BLaER1 (cell line): ENCODE data around the gene ZNF536.

ENCODE experiments used
- H3K27ac ChIP-seq: shearing (Covaris generic); formaldehyde crosslinking; 2 replicates; pipeline ENCODE4 v1.8.1; 2022
- H3K27me3 ChIP-seq: shearing (Covaris generic); formaldehyde crosslinking; 2 replicates; pipeline ENCODE4 v1.8.1; 2022
- H3K36me3 ChIP-seq: shearing (Covaris generic); formaldehyde crosslinking; 2 replicates; pipeline ENCODE4 v1.8.1; 2022
- H3K4me1 ChIP-seq: shearing (Covaris generic); formaldehyde crosslinking; 2 replicates; pipeline ENCODE4 v1.8.1; 2022
- H3K4me2 ChIP-seq: shearing (Covaris generic); formaldehyde crosslinking; 2 replicates; pipeline ENCODE4 v1.8.1; 2022
- H3K4me3 ChIP-seq: shearing (Covaris generic); formaldehyde crosslinking; 2 replicates; pipeline ENCODE4 v1.8.1; 2022
- H3K9ac ChIP-seq: shearing (Covaris generic); formaldehyde crosslinking; 2 replicates; pipeline ENCODE4 v1.8.1; 2022
- H3K9me3 ChIP-seq: shearing (Covaris generic); formaldehyde crosslinking; 2 replicates; pipeline ENCODE4 v1.8.1; 2022
- H4K20me1 ChIP-seq: shearing (Covaris generic); formaldehyde crosslinking; 2 replicates; pipeline ENCODE4 v1.8.1; 2022
- Cebpa-rat ChIP-seq: shearing (Covaris generic); IDR thresholded peaks from 2 replicates; pipeline ENCODE4 v1.8.1; 2022

The ZNF536 gene

DNA sequence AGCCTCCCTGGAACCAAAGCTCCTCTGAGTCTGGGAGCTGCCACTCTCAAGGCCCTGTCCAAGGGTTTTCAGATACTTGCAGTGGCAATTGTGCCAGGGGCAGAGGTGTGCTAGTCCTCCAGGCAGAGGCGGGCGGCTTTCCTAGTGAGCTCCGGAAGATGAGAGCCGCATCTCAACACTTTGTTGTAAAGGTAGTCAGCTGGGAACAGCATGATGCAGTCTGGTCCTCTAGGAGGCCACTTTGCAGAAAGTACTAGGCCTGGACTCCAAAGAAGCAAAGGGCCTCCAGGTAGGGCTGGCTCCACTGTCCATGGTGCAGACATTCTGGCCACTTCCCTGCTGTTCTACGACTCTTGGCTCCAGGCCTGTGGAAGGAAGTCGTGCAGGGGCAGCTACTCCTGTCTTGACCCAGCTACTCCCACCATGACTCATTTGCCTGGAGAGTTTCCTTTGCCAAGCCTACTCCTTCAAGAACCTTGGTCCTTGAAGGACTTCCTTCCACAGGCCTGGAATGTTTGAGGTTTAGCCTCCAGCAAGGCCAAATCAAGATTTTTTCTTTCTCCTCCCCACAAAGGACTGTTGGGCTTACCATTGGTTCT is 9.9 kb upstream of the ZNF536 start:
- H3K36me3 ChIP-seq: no peaks in the 10 kb centered on the region
- no peak for TF ChIP-seq Cebpa-rat
- peaks cover 28% of the 10 kb centered on the region for H3K27me3 ChIP-seq
- no peak overlapping the region for H3K27ac ChIP-seq
- H4K20me1 ChIP-seq: no peaks in the 10 kb centered on the region
- H3K4me2 ChIP-seq: no peak overlapping the region
- no peak overlapping the region for H3K9ac ChIP-seq
- H3K4me1 ChIP-seq: peaks cover 13% of the 10 kb centered on the region
- H3K4me3 ChIP-seq: no peak overlapping the region
- no peaks in the 10 kb centered on the region for H3K9me3 ChIP-seq

DNA sequence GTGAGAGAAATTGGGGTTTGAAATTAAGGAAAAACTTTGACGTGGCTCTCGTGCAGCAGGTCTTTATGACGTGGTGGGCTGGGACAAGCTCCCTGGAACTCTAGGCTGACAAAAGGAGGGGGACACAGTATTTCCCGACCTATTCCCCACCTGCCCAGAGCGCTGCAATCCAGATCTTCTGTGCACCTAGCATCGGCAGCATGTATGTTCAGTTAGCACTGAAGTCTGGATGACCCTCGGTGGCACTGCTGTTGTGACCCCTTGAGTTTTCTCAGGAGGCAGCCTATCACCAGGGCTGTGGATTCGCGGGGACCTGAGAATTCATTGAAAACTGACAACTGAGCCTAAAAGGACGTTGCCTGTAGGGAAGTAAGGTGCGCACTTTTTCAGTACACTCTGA is 9.1 kb upstream of the ZNF536 start:
- Histone ChIP-seq H3K4me1 (peaks cover 13% of the 10 kb centered on the region), H3K4me2 (no peak overlapping the region), H3K36me3 (no peaks in the 10 kb centered on the region), H3K9ac (no peak overlapping the region), H3K27me3 (peaks cover 28% of the 10 kb centered on the region), H3K4me3 (no peak overlapping the region), H3K9me3 (no peaks in the 10 kb centered on the region), H3K27ac (no peak overlapping the region), H4K20me1 (no peaks in the 10 kb centered on the region)
- no peak for TF ChIP-seq Cebpa-rat

DNA sequence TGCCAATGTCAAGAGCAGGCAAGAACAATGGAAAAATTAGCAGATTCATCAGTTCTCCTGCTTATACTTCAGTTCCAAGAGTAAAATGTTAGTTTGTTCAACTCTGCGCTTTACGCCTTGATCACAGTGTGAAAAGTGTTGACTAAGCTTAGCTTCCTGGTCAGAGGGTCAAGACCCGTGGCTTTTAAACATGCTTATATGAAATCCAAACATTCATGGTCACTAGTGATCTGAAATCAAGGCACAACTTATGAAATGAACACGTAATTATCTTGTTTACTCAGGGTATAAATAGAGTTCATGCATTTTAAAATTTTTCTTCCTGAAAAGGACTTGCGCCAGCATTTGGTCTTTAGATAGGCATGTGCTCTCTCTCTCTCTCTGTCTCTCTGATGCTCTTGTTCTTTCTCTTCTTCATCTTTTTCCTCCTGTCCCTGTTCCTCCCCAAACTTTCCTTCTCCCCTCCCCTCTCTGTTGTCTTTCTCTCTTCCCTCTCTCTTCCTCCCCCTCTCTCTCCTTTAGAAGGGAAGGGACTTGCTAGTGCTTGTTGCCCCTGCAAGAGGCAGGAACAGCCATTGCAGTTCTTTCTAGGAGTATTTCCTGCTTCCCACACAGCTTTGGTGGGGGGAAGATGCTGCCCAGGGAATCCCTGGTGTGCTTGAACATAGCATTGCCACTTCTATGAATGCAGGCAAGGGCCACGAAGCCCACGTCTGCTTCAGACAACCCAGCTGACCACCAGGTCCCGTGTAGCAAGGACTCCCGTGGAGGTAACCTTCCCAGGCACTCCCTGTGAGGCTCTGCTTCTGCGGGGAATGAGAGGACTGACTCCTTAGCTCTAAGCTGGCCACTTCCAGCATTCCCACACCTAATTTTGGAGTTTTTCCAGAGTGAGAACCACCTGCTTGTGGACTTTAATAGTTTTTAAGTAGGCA is 7.1 kb upstream of the ZNF536 start:
- Histone ChIP-seq H3K27me3 (peaks cover 14% of the 10 kb centered on the region), H3K4me1 (peaks cover 11% of the 10 kb centered on the region), H3K4me2 (no peak overlapping the region), H3K9ac (no peak overlapping the region), H3K27ac (no peak overlapping the region), H4K20me1 (no peaks in the 10 kb centered on the region), H3K9me3 (no peaks in the 10 kb centered on the region), H3K4me3 (no peak overlapping the region), H3K36me3 (no peaks in the 10 kb centered on the region)
- no peak for TF ChIP-seq Cebpa-rat

DNA sequence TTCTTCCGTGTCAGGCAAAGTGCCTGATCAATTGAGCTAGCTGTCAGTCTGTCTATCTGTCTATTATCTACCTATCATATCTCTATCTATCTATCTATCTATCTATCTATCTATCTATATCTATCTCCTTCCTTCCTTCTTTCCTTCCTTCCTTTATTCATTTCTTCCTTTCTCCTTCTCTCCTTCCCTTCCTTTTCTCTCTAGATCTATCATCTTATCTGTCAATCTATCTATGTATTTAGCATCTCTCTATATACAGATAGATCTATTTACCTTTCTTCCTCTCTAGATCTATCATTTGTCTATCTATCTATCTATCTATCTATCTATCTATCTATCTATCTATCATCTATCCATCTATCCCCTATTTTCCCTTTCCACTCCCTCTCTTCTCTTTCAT is 5.9 kb upstream of the ZNF536 start:
- H3K4me3 ChIP-seq: no peak overlapping the region
- peaks cover 3% of the 10 kb centered on the region; the same call in 1 of the 2 replicates for H3K27me3 ChIP-seq
- no peak overlapping the region for H3K27ac ChIP-seq
- no peaks in the 10 kb centered on the region for H3K4me1 ChIP-seq
- H4K20me1 ChIP-seq: no peaks in the 10 kb centered on the region
- no peak overlapping the region for H3K9ac ChIP-seq
- no peak overlapping the region for H3K4me2 ChIP-seq
- no peak for TF ChIP-seq Cebpa-rat
- no peaks in the 10 kb centered on the region for H3K9me3 ChIP-seq
- no peaks in the 10 kb centered on the region for H3K36me3 ChIP-seq

DNA sequence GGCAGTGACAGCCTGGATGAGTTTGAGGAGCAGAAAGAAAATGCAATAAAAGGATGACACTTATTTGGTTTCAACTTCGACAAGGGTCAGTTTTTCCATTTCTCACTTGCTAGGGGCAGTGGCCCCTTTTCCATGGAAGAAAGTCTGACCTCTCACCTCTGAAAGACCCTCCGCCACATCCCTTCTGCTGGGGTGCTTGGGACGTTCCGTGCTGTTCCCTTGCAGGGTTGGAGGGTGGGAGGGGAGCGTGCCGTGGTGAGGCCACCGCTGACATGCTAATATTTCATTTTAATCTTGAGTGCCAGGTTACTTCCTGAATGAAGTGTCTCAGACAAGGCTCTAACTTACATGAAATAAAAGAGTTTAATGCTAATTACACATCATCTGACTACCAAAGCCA is 5.2 kb upstream of the ZNF536 start:
- Histone ChIP-seq H3K4me2 (no peak overlapping the region), H3K36me3 (no peaks in the 10 kb centered on the region), H4K20me1 (no peaks in the 10 kb centered on the region), H3K4me3 (no peak overlapping the region), H3K27ac (no peak overlapping the region), H3K9me3 (no peaks in the 10 kb centered on the region), H3K4me1 (no peaks in the 10 kb centered on the region), H3K27me3 (no peaks in the 10 kb centered on the region), H3K9ac (no peak overlapping the region)
- TF ChIP-seq Cebpa-rat: no peak

DNA sequence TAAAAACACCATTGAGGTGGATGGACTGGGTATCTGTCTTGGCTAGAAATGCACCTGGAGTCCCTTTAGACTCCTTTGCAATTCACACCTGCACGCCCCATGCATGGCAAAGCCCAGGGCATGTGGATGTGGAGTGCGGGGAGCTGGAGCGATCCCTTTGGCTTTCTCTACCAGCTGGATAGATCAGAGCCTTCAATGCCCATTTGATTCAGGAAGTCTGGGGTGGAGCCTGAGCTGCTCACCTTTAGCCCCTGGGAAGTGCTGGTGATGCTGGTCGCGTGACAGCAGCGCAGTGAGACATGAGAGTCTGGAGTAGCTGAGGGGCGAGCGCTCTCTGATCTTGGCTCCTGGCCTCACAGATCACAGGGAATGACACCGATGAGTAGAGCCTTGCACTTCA is 4.8 kb upstream of the ZNF536 start:
- Histone ChIP-seq H3K27me3 (no peaks in the 10 kb centered on the region), H3K9me3 (no peaks in the 10 kb centered on the region), H4K20me1 (no peaks in the 10 kb centered on the region), H3K27ac (no peak overlapping the region), H3K4me3 (no peak overlapping the region), H3K36me3 (no peaks in the 10 kb centered on the region), H3K4me1 (no peaks in the 10 kb centered on the region), H3K4me2 (no peak overlapping the region), H3K9ac (no peak overlapping the region)
- TF ChIP-seq Cebpa-rat: no peak

DNA sequence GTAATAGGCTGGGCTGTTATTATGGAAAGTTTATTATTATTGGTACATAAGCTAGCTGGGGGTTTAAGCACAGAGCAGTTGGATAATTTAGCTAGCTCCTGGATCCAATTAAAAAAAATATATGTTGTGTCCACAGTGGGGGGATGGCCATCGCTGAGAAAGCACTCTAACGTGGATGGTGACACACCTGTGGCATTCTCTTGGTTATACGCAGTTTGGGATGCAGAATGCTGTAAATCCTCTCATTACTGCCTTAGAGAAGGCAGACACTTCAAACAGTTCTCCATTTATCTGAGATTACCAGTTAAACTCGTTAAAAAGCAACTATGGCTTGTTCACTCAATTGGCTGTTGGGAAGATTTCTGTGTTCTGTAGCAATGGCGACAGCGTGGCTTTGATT is 2.4 kb upstream of the ZNF536 start:
- Histone ChIP-seq H3K4me2 (no peak overlapping the region), H3K4me3 (no peak overlapping the region), H3K27ac (no peak overlapping the region), H3K27me3 (no peaks in the 10 kb centered on the region), H3K9ac (no peak overlapping the region), H4K20me1 (no peaks in the 10 kb centered on the region), H3K36me3 (no peaks in the 10 kb centered on the region), H3K4me1 (no peaks in the 10 kb centered on the region), H3K9me3 (no peaks in the 10 kb centered on the region)
- TF ChIP-seq Cebpa-rat: no peak

DNA sequence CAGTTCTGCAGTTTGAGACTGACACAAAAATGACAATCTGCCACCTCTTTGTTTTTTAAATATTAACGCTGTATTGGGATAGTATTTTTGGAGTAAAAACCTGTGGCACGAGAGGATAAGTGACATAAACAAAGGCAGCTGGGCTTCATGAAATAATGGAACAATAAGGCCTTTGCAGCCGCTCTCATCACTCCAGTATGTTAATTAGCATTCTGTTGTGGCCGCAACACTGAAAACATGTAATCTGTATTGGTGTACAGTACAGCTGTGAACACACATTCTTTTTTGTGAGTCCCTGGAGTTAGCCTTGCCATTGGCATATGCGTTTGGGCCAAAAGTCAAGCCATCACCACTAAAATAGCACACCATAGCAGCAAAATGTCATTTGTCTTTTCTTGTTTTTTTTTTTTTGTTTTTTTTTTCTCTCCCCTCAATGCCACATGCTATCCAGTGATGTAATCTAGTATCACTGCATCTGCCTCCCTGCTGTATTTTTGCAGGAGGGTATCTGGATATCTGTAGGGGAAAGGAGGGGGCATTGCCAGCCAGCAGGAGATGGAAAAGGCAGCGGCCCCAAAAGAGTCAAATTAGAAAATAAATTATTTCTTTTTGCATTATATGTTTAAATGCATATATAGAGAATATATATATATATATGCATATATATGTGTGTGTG is 885 bp upstream of the ZNF536 start:
- Histone ChIP-seq H3K27me3 (no peaks in the 10 kb centered on the region), H3K4me2 (no peak overlapping the region), H3K27ac (no peak overlapping the region), H4K20me1 (no peaks in the 10 kb centered on the region), H3K36me3 (no peaks in the 10 kb centered on the region), H3K9ac (no peak overlapping the region), H3K4me1 (no peaks in the 10 kb centered on the region), H3K4me3 (no peak overlapping the region), H3K9me3 (0 out of 2 replicates have a peak, but pooled peaks cover 4% of the 10 kb centered on the region)
- TF ChIP-seq Cebpa-rat: no peak

GRCh38 chr19:30373593-30373992 is 1.4 kb downstream of the ZNF536 start:
- no peak for TF ChIP-seq Cebpa-rat
- Histone ChIP-seq H3K4me2 (no peak overlapping the region), H3K9ac (no peak overlapping the region), H3K36me3 (no peaks in the 10 kb centered on the region), H4K20me1 (no peaks in the 10 kb centered on the region), H3K27me3 (no peaks in the 10 kb centered on the region), H3K4me3 (no peak overlapping the region), H3K4me1 (no peaks in the 10 kb centered on the region), H3K27ac (no peak overlapping the region), H3K9me3 (0 out of 2 replicates have a peak, but pooled peaks cover 4% of the 10 kb centered on the region)

GRCh38 chr19:30374539-30374864 is 2.3 kb downstream of the ZNF536 start:
- Histone ChIP-seq H3K27ac (no peak overlapping the region), H3K4me2 (no peak overlapping the region), H3K9me3 (0 out of 2 replicates have a peak, but pooled peaks cover 4% of the 10 kb centered on the region), H3K4me3 (no peak overlapping the region), H3K36me3 (no peaks in the 10 kb centered on the region), H3K9ac (no peak overlapping the region), H3K27me3 (no peaks in the 10 kb centered on the region), H4K20me1 (no peaks in the 10 kb centered on the region), H3K4me1 (no peaks in the 10 kb centered on the region)
- TF ChIP-seq Cebpa-rat: no peak
